ENCODE data around the gene ENTHD1.

DNA sequence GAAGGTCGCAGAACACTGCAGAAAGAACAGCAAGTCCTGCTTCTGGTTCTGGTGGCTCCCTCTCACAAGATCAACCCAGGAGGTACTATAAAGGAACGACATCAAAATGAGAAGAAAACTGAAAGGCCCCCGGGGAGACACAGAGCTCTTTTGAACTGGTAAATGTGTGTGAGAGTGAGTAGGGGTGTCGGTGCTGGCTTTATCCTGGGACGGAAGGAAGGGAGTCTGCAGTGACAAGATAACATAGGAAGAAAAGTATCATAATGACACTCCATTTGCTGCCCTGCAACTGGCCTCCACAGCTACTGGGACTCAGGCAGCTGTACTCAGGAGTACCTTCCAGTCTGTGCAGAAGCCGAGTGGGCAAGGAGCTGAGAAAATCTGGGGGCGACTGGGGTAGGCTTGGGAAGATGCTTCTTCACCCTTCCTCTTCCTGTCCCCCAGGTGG is 60.9 kb downstream of the ENTHD1 start:
- TF ChIP-seq, protein P1, sequence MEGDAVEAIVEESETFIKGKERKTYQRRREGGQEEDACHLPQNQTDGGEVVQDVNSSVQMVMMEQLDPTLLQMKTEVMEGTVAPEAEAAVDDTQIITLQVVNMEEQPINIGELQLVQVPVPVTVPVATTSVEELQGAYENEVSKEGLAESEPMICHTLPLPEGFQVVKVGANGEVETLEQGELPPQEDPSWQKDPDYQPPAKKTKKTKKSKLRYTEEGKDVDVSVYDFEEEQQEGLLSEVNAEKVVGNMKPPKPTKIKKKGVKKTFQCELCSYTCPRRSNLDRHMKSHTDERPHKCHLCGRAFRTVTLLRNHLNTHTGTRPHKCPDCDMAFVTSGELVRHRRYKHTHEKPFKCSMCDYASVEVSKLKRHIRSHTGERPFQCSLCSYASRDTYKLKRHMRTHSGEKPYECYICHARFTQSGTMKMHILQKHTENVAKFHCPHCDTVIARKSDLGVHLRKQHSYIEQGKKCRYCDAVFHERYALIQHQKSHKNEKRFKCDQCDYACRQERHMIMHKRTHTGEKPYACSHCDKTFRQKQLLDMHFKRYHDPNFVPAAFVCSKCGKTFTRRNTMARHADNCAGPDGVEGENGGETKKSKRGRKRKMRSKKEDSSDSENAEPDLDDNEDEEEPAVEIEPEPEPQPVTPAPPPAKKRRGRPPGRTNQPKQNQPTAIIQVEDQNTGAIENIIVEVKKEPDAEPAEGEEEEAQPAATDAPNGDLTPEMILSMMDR (IDR thresholded peaks at IDR 0.05), result no peak
- no peak for TF ChIP-seq POLR2A (IDR thresholded peaks at IDR 0.05)
- TF ChIP-seq EP300 (IDR thresholded peaks at IDR 0.05), result no peak

Data from tibial nerve (tissue), 4 donors.